Forelimb muscle (tissue), 1 donor: ENCODE data around the gene RCAN3. TPM values are rescaled to one million over a fixed set of nuclear protein-coding genes. Genes with fewer than 3 reads are reported as not detected.

ENCODE experiments used
- DNase-seq: peaks from one replicate; pipeline ENCODE4 v3.0.0-alpha.2; 2013; ENCODE audit warnings: low read depth
- polyA plus RNA-seq: library from polyadenylated mRNA; unstranded; fragments of 120-200 nt; gene quantifications from one replicate; pipeline ENCODE4 v1.2.1, GENCODE V29; 2013; ENCODE audit not compliant: insufficient read length

Gene RCAN3
- polyA plus RNA-seq, 1 donor: 1.8 TPM

DNA sequence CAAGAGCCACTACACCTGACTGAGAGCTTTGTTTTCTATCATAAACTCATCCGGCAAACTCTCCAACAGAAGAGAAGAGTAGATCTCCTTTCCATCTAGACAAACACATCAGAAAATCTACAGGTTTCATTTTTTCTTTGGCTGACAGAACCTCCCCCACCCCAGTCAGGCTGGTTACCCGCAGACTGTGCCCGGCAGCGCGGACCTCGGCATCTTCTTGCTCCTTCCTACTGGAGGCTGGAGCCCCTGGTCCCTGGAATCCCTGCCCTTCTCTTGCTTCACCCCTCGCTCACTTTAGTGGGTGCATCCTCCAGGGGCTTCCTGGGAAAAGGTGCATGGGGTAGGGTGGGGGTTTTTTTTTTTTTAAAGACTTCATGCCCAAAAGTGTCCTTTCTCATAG, 76.2 kb downstream of the RCAN3 start:
- DNase-seq: no peak

- no peak for DNase-seq
These were observed 78.1 kb downstream of the RCAN3 start for GRCh38 chr1:24580756-24581155.

- DNase-seq: no peak
These were observed 81.6 kb downstream of the RCAN3 start for GRCh38 chr1:24584171-24584647.

GRCh38 chr1:24586119-24586518, 83.5 kb downstream of the RCAN3 start:
- DNase-seq: no peak

GRCh38 chr1:24586970-24587820, 84.6 kb downstream of the RCAN3 start:
- peak; percentile 1 for DNase-seq

- DNase-seq: no peak
These were observed 85.9 kb downstream of the RCAN3 start for GRCh38 chr1:24588573-24588972.

DNA sequence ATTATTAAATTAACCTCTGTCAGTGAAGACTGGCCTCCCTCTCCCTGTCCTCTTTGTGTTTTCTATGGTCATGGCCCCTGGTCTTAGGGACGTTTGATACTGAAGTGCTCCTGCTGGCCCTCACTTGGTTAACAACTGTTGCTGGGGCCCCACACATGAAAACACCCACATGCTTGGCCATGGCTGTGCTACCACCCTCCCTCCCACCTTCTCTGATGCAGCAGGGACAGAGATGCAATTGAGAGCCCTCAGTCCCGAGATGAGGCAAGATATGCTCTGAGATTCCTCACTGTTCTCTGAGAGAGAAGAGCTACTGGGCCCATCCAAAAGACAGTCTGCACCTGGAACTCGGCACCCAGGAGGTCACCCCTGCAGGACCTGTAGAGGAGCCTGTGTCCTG, 86.6 kb downstream of the RCAN3 start:
- DNase-seq: no peak

Other genes starting within 250 kb of the RCAN3 start
- gene GRHL3, start 183.5 kb upstream of the RCAN3 start, polyA plus RNA-seq: 0.27 TPM
- 1.8 TPM for gene STPG1, start 89.1 kb upstream of the RCAN3 start, polyA plus RNA-seq
- gene NIPAL3, start 87.0 kb upstream of the RCAN3 start, polyA plus RNA-seq: 4.4 TPM
- gene NCMAP, start 53.3 kb downstream of the RCAN3 start, polyA plus RNA-seq: 0.04 TPM
- 83.5 TPM for gene SRRM1, start 140.5 kb downstream of the RCAN3 start, polyA plus RNA-seq
- 115 TPM for gene CLIC4, start 242.6 kb downstream of the RCAN3 start, polyA plus RNA-seq